ENCODE measurements around the gene FBXO44.
"Not testable (repeated sequence)": the region's sequence is repeated elsewhere in the genome, so short reads cannot be mapped to it uniquely, and the experiment has no call there.

FBXO44 gene, protein sequence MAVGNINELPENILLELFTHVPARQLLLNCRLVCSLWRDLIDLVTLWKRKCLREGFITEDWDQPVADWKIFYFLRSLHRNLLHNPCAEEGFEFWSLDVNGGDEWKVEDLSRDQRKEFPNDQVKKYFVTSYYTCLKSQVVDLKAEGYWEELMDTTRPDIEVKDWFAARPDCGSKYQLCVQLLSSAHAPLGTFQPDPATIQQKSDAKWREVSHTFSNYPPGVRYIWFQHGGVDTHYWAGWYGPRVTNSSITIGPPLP

DNA sequence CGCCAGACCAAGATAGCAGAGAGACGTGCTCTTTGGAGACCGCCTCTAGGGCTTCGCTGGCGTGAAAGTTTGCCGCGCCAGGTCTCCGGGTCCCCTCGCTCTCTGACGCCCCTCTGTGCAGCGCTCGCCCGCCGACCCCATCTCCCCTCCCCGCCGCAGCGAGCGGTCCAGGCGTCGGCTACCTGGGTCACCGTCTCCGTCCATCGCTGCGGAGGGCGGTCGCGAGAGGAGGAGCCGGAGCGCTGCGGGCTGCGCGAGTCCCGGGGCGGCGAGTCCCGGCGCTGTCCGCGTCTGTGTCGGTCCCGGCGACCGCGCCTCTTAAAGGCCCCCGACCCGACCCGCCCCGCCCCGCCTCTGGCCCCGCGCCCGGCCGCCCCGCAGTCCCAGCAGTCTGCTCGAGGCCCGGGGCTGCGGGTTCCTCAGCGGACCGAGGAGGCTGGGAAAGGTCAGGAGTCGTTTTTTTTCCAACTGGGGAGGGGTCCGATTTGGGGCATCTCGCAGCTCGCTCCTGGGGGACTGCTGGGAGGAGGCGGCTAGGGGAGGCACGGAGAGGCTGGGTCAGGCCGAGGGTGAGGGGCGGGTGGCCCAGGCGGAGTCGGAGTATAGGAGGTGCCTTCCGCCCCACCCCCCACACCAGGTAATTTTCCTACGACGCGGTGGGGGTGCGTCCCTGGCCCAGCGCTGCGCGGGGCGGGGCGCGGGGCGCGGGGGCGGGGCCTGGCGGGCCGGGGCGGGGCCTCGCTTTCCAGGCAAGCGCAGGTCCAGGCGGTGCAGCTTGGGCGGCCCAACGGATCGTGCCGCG, at the start of gene FBXO44, which contains the start of gene FBXO2:
Gene FBXO44 (plus strand): TSS at position 741 of the 802 bp plus-strand sequence. CDS start 959 bp downstream, outside the sequence.
Gene FBXO2 (minus strand): TSS at position 293 of the 802 bp plus-strand sequence. CDS start 89 bp downstream, at position 204.
- peak; percentile 46 for DNase-seq

DNA sequence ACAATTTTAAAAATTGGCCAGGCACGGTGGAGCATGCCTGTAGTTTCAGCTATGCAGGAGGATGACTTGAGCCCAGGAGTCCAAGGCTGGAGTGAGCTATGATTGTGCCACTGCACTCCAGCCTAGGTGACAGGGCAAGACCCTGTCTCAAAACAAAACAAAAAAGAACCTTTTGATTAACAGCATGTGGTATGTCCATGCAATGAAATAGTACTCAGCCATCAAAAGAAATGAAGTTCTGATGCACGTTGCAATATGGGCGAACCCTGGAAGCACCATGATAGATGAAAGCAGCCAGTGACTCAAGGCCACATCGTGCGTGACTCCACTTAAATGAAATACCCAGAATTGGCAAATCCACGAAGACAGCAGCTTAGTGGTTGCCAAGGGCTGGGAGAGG, 47.9 kb upstream of the FBXO44 start:
- DNase-seq: no peak

DNA sequence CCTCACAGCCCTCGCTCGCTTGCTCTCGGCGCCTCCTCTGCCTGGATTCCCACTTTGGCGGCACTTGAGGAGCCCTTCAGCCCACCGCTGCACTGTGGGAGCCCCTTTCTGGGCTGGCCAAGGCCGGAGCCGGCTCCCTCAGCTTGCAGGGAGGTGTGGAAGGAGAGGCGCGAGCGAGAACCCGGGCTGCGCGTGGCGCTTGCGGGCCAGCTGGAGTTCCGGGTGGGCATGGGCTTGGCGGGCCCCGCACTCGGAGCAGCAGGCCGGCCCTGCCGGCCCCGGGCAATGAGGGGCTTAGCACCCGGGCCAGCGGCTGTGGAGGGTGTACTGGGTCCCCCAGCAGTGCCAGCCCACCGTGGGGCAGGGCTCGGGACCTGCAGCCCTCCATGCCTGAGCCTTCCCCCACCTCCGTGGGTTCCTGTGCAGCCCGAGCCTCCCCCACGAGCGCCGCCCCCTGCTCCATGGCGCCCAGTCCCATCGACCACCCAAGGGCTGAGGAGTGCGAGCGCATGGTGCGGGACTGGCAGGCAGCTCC, 46.0 kb upstream of the FBXO44 start:
- DNase-seq: not testable (repeated sequence)

DNA sequence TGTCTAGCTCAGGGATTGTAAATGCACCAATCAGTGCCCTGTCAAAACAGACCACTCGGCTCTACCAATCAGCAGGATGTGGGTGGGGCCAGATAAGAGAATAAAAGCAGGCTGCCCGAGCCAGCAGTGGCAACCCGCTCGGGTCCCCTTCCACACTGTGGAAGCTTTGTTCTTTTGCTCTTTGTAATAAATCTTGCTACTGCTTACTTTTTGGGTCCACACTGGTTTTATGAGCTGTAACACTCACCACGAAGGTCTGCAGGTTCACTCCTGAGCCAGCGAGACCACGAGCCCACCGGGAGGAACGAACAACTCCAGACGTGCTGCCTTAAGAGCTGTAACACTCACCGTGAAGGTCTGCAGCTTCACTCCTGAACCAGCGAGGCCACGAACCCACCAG, 45.3 kb upstream of the FBXO44 start:
- DNase-seq: not testable (repeated sequence)

DNA sequence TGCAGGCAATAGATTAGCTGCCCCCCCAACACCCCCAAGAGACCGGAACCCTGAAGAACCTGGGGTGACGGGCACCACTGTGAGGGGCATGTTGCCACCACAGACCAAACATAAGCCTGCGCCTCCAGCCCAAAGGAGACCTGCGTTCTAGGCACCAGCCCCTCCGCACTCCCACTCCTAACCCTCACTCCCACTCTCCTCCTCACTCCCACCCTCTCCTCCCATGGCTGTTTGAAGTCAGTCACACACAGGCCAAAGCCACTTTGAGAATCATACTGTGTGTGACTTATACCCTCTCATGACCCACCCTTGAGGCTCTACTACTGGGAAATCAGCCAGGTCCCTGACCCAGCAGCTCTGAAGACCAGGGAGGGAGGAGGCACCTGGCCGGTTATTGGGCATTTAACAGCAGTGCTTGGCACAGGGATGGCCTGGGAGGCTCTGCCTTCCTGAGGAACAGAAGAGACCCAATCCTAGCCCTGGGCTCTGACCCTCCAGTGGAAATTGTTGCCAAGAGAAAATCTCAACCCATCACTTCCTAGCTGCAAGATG, 44.0 kb upstream of the FBXO44 start:
- no peak for DNase-seq

DNA sequence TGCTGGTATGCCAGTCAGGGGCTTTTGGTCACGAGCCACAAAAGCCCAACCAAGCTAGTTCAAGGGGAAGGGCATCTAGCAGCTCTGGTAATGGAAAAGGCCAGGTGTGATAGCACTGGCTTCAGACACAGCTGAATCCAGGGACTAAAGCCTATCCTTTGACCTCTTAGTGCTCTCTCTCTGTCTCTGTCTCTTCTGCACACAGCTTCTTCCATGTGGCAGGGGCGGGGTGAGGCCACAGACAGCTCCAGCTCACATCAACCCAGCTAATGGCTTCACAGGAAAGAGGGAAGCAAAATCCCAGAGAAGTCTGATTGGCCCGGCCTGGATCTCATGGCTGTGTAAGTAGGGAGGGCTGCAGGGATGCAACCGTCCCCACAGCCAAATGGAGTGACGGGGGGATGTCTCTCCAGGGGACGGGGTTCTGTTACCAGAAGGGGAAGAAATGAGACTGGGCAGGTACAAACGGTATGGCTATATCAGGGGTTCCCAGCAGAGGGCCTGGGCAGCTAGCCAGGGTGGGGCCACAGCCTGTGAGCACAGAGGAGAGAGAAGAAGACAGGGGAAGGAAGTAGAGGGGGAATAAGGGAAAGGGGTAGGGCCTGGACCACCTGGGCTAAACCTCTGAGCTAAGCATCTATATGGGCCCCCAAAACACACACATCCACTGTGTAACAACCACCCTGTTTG, 42.9 kb upstream of the FBXO44 start:
- no peak for DNase-seq

DNA sequence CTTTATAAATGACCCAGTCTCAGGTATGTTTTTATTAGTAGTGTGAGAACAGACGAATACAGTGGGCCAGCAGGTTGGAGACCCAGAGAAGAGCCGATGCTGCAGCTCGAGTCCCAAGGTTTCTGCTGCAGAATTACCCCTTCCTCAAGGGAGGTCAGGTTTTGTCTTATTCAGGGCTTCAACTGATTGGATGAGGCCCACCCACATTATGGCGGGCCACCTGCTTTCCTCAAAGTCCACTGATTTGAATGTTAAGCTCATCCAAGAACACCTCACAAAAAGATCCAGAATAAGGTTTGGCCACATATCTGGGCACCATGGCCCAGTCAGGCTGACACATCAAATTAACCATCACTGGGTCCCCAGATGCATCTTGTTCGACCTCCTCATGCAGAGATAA, 41.3 kb upstream of the FBXO44 start:
- DNase-seq: no peak

DNA sequence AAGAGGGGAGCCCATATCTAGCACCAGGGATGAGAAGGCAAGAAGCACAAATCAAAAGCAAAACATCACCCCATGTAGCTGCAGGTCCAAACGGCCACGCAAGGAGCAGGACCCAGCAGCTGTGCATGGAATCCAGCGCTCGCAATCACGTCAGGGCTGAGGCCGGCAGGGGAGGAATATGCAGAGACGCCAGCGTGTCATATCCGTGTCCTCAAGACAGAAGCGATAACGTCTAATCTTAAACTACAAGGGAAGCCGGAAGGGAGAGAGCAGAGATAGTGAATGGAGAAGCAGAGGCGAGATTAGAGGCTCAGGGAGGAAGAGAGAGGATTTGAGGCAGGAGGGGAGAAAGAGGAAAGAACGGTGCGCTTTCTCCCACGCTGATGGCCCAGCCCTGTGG, 39.6 kb upstream of the FBXO44 start:
- no peak for DNase-seq

DNA sequence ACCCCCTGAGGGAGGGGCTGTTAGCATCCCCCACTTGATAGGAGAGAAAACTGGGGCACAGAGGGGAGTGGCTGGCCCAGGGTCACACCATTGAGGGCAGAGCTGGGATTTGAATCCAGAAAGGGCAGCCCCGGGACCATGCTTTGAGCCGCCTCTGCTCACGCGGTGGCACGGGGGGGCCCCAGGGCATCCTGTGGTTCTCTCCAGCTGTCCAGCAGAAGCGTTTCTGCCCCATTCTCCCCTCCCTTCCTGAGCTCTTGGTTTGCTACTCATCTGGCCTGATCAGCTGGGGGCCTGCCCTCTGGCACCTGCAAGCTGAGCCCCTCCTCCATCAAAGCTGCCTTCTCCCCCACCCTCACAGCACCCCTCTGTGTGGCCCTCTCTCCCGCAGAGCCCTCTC, 37.9 kb upstream of the FBXO44 start:
- DNase-seq: no peak

DNA sequence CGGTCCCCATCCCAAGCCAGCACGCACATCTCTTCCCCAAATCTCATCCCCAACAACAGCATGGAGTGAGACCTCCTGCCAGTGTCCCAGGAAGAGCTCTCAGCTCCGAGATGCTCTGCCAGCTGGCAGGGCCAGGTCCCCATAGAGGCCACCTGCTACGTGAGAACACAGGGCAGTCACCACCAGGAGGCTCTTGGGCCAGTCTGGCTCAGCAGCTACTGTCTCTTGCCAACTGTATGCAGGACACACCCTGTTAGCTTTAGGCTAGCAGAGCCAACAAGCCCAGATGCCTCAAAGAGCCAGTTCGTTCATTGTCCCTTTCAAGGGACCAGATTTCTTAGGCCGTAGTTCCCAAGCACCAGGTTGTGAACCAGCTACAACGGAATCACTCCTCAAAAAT, 37.4 kb upstream of the FBXO44 start:
- DNase-seq: no peak

DNA sequence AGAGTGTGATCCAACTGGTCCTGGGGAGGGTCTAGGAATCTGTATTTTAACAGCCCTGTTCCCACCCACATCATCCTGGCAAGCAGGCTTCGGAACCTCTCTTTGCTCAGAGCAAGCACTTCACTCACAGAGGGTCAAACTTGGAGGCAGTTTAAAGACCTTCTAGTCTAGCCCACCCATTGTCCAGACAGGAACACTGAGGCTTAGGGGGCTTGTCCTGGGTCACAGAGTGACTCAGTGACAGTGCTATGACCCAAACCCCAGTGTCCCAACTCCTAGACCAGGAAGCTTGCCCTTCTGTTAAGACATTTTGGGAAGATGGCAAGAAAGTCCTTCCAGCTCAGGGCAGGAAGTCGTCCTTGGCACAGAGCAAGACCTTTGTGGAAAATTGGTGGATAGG, 36.9 kb upstream of the FBXO44 start:
- no peak for DNase-seq

DNA sequence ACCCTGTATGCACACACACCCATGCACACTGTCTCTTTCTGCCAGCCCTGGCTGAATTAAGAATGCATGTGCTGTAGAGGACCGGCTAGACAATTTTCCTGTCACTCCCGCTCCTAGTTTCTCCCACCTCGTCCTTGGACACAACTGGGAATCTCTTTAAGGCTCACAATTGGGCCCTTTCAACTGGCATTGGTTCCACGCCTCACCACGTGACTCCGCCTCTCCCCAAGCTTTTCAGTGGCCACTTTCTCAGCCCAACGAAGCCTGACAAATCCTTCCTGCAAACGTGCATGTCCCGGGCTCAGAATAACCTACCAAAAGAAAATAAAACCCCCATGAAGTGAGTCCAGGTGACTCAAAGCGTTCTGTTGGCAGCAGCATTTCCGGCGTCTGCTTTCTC, 34.3 kb upstream of the FBXO44 start:
- DNase-seq: no peak

DNA sequence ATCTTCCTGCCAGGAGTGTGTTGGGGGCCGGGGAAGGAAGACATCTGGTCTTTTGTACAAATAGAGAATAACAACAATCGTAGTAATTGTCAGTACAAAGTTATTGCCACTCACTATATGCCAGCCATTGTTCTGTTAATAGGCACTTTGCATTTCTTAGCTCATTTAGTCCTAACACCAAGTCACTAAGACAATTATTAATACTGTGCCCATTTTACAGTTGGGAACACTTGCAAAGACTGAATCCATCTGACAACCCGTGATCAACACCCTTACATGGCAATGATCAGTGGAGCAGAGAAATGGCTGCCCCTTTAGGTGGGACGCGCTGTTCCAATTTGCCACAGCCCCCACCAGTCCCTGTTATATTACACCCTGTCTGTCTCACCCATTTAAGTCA, 33.8 kb upstream of the FBXO44 start:
- no peak for DNase-seq

DNA sequence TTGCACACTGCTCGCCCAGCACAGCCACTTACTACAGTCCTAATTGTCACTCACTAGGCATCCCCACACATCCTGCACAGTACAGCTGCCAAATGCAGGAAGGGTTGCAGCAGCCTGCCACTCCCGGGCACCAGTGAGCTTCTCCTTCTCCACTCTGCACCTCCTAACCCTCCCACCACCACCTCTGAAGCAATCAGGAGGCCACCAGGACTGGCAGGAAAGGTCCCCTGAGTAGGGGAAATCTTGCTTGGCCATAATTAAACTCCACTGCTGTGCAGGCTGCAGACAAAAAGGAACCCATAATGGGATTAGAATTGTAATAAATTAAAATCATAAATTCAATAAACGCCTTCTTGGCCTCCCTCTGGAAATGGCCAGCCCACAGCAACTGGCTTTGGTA, 32.3 kb upstream of the FBXO44 start:
- no peak for DNase-seq

DNA sequence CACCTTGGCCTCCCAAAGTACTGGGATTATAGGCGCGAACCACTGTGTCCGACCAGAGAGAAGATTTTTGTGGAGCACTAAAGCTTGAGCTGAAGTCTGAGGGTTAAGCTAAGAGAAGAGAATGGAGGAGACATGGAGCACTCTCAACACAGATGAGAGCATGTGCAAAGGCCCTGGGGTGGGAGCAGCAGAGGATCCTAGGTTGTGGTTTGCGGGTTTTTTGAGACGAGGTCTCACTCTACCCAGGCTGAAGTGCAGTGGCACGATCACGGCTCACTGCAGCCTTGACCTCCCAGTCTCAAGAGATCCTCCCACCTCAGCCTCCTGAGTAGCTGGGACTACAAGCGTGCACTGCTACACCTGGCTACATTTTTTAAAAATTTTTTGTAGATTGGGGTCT, 31.0 kb upstream of the FBXO44 start:
- DNase-seq: no peak

DNA sequence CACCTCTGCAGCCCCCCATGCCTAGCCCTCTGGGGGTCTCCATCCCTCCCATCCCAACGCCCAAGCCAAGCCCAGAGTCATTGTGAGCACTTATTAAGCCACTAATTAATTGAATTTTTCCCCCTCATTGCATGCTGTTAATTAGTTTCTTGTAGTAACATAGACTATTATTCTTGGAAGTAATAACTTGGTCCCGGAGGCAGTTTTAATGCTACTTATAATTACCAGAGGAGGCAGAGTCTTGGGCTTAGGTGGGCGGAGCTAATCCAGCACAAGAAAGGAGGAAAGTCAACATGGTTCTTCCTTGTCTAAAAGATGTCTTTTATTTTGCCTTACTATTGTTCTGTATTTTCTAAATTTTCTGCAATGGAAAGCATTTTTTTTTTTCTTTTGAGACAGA, 28.1 kb upstream of the FBXO44 start:
- DNase-seq: no peak

DNA sequence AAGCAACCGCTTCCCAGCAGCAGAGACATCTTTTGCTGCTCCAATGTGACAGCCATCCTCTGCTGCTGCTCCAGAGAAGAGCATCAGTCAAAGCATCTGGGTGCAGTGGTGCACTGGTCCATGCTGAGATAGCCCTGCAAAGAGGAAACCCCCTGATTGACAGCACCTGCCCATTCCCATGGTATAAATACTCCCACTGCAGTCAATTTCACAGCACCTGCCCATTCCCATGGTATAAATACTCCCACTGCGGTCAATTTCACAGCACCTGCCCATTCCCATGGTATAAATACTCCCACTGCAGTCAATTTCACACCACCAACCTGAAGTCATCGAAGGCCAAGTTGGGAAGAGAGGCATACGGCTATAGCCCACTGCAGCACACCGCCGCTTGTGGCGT, 25.9 kb upstream of the FBXO44 start:
- DNase-seq: no peak

DNA sequence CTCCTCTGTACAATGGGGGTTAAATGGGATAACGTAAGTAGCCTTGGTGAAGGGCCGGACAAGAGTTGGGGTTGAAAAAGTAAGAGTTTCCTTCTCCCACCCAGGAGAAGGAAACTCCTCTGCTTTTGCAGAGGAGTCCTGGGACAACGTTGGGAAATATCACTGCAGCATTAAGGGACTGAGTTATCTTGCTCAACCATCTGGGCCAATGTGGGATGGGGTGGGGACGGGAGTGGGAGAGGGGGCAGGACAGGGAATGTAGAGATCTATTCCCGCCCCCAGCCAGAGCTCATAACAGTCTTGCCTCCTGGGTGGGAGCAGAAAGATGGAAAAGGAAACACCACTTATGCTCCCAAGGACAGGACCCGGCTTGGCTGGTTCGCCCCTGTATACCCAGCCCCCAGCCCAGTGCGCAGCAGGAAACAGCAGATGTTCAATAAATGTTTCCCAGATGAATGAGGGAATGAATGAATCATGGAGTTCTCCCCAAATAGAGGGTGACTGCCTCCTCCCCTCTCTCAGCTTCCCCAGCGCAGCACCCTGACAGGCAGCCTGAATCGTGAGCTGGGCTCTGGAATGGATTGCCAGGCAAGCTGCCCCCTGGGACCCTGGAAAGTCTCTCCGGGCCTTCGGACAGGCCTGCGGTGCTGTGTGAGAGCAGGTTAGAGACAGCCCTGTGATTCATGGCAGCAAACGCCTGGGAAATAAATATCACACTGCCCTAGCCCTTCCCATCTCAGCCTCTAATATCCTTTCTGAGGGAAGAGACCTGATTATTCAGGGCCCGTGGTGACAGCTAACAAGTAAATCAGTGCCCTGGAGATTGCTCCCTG, 25.3 kb upstream of the FBXO44 start:
- DNase-seq: no peak

DNA sequence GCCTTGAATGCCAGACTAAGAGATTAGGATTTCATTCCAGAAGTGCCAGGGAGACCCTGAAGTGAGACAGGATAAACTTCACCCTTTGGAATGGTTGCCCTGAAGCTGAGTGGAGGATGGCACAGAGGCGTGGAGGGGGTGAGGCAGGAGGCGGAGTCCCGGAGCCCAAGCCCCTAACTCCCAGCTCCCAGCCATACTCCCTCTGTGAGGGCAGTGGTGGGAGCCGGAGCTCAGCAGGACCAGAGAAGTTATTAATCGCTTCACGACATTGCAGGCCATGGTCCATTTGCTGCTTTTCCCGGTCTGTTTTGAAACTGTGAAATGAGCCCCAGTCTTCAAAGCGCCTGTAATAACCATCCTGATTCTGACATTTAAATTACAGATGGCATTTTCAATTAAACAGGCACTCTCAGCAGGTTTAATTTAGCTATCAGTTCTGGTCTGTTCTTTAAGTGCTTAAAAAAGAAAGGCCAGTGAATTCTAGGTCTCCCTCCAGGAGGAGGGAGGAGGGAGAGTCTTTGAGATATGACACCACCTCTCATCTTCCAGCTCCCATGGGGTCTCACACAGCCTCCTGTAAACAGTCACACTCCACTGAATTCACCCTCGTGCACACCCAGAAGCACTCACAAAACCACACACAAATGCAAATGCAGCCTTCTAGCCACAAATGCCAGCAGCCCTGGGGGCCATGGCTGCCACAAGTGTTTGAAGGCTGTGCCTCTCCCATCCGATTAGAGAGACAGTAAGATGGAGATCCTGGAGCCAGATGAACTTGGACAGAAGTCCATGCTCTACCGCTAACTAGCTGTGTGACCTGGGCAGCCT, 20.1 kb upstream of the FBXO44 start:
- no peak for DNase-seq

DNA sequence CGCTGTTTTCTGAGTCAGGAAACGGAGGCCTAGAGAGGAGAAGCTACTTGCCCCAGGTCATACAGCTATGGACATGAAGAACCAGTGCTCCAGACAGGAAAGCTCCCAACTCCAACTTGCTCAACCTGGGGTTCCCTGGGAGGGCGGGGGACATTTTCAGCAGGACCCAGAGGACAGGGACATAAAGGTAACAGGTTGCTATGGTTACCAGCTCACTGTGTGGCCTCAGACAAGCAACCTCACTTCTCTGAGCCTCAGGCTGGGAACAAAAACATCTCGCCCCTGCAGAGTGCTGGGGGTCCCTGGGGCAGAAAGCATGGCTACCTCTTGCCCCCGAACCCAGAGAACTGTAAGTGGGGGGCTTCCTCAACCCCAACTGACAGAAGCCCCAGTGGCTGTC, 16.6 kb upstream of the FBXO44 start:
- DNase-seq: no peak

DNA sequence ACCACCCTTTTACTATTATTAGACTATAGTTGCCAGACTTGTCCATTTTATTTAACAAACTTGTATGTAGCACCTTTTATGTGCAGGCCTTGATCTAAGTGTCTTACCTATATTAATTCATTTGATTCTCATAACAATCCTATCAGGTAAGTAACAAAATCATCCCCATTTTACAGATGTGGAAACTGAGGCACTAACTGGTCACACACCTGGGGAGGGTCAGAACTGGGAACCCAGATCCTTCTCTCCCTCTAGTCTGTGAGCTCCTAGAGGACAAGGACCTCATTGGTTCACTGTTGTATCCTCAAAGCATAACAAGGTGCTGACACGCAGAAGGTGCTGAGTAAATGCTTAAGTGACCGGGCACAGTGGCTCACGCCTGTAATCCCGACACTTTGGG, 15.3 kb upstream of the FBXO44 start:
- DNase-seq: no peak
